ENCODE data around the gene NR1I2. TPM values are rescaled to one million over a fixed set of nuclear protein-coding genes. Genes with fewer than 3 reads are reported as not detected.

Gene NR1I2
- total RNA-seq, 4 donors from 2014 or later, result not detected

GRCh38 chr3:119861681-119862080, 79.8 kb downstream of the NR1I2 start:
- no peak for TF ChIP-seq POLR2A (IDR thresholded peaks at IDR 0.05)
- TF ChIP-seq CTCF (IDR thresholded peaks at IDR 0.05), result no peak
- intact Hi-C loops (cut with DNase I), result no loop called here
- Histone ChIP-seq H3K27ac (no peak overlapping the region), H3K36me3 (peaks cover 7 to 67% (median 15%) of the 10 kb centered on the region in 3 donors), H3K4me1 (no peaks in the 10 kb centered on the region), H3K27me3 (no peaks in the 10 kb centered on the region), H3K4me3 (no peak overlapping the region), H3K9me3 (no peaks in the 10 kb centered on the region)
- 89 to 100% methylated on average over 2 of the region's 2 CpGs for WGBS, 2 donors
- DNase-seq, result no peak

GRCh38 chr3:119862616-119863015, 80.7 kb downstream of the NR1I2 start:
- Histone ChIP-seq H3K27ac (no peak overlapping the region), H3K9me3 (no peaks in the 10 kb centered on the region), H3K36me3 (peaks cover 7 to 57% (median 15%) of the 10 kb centered on the region in 3 donors), H3K4me1 (no peaks in the 10 kb centered on the region), H3K4me3 (no peak overlapping the region), H3K27me3 (no peaks in the 10 kb centered on the region)
- TF ChIP-seq POLR2A (IDR thresholded peaks at IDR 0.05) (no peak), CTCF (IDR thresholded peaks at IDR 0.05) (no peak)
- DNase-seq, result no peak
- 88 to 96% methylated on average over 2 of the region's 2 CpGs for WGBS, 2 donors
- intact Hi-C loops (cut with DNase I), result no loop called here

- H3K36me3 ChIP-seq, result peaks cover 7 to 40% (median 8%) of the 10 kb centered on the region in 3 donors
- intact Hi-C loops (cut with DNase I), result no loop called here
- no peaks in the 10 kb centered on the region for H3K4me1 ChIP-seq
- no peak overlapping the region for H3K27ac ChIP-seq
- H3K27me3 ChIP-seq, result no peaks in the 10 kb centered on the region
- DNase-seq, result no peak
- TF ChIP-seq POLR2A (IDR thresholded peaks at IDR 0.05) (no peak), CTCF (IDR thresholded peaks at IDR 0.05) (no peak)
- H3K4me3 ChIP-seq, result no peak overlapping the region
- H3K9me3 ChIP-seq, result no peaks in the 10 kb centered on the region
- whole genome bisulfite sequencing, 2 donors, result 93% methylated on average over 7 of the region's 7 CpGs
Measured at GRCh38 chr3:119864476-119864875, 82.6 kb downstream of the NR1I2 start.

Other genes starting within 250 kb of the NR1I2 start
- 1 to 10 TPM in 1 of 4 donors, under 1 TPM in 1, not detected in 2; 0.13 to 1.3 TPM for gene CD80, start 222.5 kb upstream of the NR1I2 start, total RNA-seq
- 1 to 10 TPM in 3 of 4 donors, under 1 TPM in 1; 0.66 to 5.1 (median 2.9) TPM for gene ADPRH, start 202.6 kb upstream of the NR1I2 start, total RNA-seq
- 1 to 10 TPM in 1 of 4 donors, under 1 TPM in 2, not detected in 1; 0.41 to 1.5 (median 0.79) TPM for gene PLA1A, start 184.2 kb upstream of the NR1I2 start, total RNA-seq
- 1 to 10 TPM in 1 of 4 donors, under 1 TPM in 2, not detected in 1; 0.18 to 3.8 (median 0.91) TPM for gene POPDC2, start 121.5 kb upstream of the NR1I2 start, total RNA-seq
- 10 to 100 TPM; 10.8 to 33.9 (median 24.6) TPM for gene COX17, start 104.7 kb upstream of the NR1I2 start, total RNA-seq
- gene CFAP91, start 79.1 kb upstream of the NR1I2 start, total RNA-seq, result 1 to 10 TPM in 2 of 4 donors, under 1 TPM in 1, not detected in 1; 0.68 to 2.7 (median 1.5) TPM